ENCODE results near the gene COL16A1. TPM values are rescaled to one million over a fixed set of nuclear protein-coding genes. Genes with fewer than 3 reads are reported as not detected.

Gene COL16A1
- total RNA-seq, 6 experiments from 2014 or later = 74.1 to 100 (median 87.6) TPM

- DNase-seq = no peak
- H3K27ac Mint-ChIP-seq = no peak overlapping the region; the same call in 1 of the 2 replicates
- H3K4me1 Mint-ChIP-seq (ENCODE audit: low read depth) = peaks cover 8% of the 10 kb centered on the region; the same call in 1 of the 2 replicates
- H3K36me3 Mint-ChIP-seq (ENCODE audit: low read depth) = peaks cover 13% of the 10 kb centered on the region; the same call in 1 of the 2 replicates
- TF ChIP-seq, protein P1, sequence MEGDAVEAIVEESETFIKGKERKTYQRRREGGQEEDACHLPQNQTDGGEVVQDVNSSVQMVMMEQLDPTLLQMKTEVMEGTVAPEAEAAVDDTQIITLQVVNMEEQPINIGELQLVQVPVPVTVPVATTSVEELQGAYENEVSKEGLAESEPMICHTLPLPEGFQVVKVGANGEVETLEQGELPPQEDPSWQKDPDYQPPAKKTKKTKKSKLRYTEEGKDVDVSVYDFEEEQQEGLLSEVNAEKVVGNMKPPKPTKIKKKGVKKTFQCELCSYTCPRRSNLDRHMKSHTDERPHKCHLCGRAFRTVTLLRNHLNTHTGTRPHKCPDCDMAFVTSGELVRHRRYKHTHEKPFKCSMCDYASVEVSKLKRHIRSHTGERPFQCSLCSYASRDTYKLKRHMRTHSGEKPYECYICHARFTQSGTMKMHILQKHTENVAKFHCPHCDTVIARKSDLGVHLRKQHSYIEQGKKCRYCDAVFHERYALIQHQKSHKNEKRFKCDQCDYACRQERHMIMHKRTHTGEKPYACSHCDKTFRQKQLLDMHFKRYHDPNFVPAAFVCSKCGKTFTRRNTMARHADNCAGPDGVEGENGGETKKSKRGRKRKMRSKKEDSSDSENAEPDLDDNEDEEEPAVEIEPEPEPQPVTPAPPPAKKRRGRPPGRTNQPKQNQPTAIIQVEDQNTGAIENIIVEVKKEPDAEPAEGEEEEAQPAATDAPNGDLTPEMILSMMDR (IDR thresholded peaks at IDR 0.05) = no peak
- H3K27me3 Mint-ChIP-seq (ENCODE audit: insufficient read depth) = no peaks in the 10 kb centered on the region; the same call in none of the 2 replicates
- no peaks in the 10 kb centered on the region for H3K9me3 Mint-ChIP-seq
- H3K4me3 Mint-ChIP-seq = no peak overlapping the region
These were observed 43.9 kb downstream of the COL16A1 start for GRCh38 chr1:31659889-31660288.

GRCh38 chr1:31658721-31659120, 45.1 kb downstream of the COL16A1 start:
- peaks cover 8% of the 10 kb centered on the region; the same call in 1 of the 2 replicates for H3K4me1 Mint-ChIP-seq (ENCODE audit: low read depth)
- H3K27me3 Mint-ChIP-seq (ENCODE audit: insufficient read depth) = no peaks in the 10 kb centered on the region; the same call in 1 of the 2 replicates

GRCh38 chr1:31657972-31658510, 45.8 kb downstream of the COL16A1 start:
- TF ChIP-seq, protein P1 (IDR thresholded peaks at IDR 0.05) = no peak
- no peak for DNase-seq

More at GRCh38 chr1:31658721-31659120, 45.1 kb downstream of the COL16A1 start:
- H3K36me3 Mint-ChIP-seq (ENCODE audit: low read depth) = peaks cover 14% of the 10 kb centered on the region
- H3K4me3 Mint-ChIP-seq = no peak overlapping the region
- peak; percentile 26 for DNase-seq
- H3K9me3 Mint-ChIP-seq = no peaks in the 10 kb centered on the region
- H3K27ac Mint-ChIP-seq = no peak overlapping the region
- TF ChIP-seq, protein P1 (IDR thresholded peaks at IDR 0.05) = no peak

DNA sequence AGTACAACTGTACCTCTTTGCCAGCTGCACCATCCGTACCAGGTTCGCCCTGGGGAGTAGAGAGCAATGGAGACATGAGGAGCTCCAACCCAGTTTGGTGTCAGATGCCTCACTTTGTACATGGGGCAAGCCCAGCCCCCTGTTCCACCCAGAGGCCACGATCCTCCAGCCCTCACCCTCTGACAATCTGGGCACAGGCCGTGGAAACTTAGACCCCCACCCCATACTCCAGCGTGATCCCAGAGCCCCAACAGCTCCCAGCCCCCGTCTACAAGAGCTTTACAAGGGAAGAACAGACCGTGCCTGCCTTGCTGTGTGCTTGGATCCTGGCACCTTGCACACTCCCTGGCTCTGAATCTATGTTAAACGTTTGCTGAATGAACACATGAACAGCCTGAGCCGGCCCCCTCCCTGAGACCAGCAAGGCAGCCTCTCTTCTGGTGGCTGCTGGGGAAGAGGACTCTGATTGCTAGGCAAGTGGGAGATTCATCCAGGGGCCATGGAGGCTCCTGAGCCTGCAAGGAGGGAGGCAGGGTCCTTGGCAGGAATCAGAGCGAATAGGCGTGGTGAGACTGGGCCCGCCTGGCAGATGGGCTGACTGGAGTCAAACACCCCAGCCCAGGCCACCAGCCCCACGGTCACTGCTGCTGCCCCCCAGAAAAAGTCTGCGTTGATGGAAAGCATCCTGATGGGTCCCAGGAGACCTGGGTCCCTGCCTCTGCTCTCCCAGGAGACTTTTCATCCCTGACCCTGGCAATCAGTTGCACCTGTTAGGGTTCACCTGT, 46.6 kb downstream of the COL16A1 start:
- Mint-ChIP-seq H3K4me1 (ENCODE audit: low read depth) (peaks cover 8% of the 10 kb centered on the region; the same call in 1 of the 2 replicates), H3K27ac (no peak overlapping the region), H3K4me3 (no peak overlapping the region), H3K36me3 (ENCODE audit: low read depth) (peaks cover 26% of the 10 kb centered on the region), H3K9me3 (no peaks in the 10 kb centered on the region), H3K27me3 (ENCODE audit: insufficient read depth) (no peaks in the 10 kb centered on the region)
- TF ChIP-seq, protein P1 (IDR thresholded peaks at IDR 0.05) = no peak
- DNase-seq = no peak

More at GRCh38 chr1:31657972-31658510, 45.8 kb downstream of the COL16A1 start:
- H3K4me3 Mint-ChIP-seq = no peak overlapping the region
- no peaks in the 10 kb centered on the region for H3K9me3 Mint-ChIP-seq
- H3K27ac Mint-ChIP-seq = no peak overlapping the region
- no peaks in the 10 kb centered on the region; the same call in 1 of the 2 replicates for H3K27me3 Mint-ChIP-seq (ENCODE audit: insufficient read depth)
- peaks cover 21% of the 10 kb centered on the region for H3K36me3 Mint-ChIP-seq (ENCODE audit: low read depth)
- peaks cover 8% of the 10 kb centered on the region; the same call in 1 of the 2 replicates for H3K4me1 Mint-ChIP-seq (ENCODE audit: low read depth)

- Mint-ChIP-seq H3K27ac (no peak overlapping the region), H3K4me1 (ENCODE audit: low read depth) (peaks cover 14% of the 10 kb centered on the region; the same call in 1 of the 2 replicates), H3K36me3 (ENCODE audit: low read depth) (peaks cover 26% of the 10 kb centered on the region), H3K27me3 (ENCODE audit: insufficient read depth) (no peaks in the 10 kb centered on the region), H3K9me3 (no peaks in the 10 kb centered on the region), H3K4me3 (no peak overlapping the region)
- TF ChIP-seq, protein P1 (IDR thresholded peaks at IDR 0.05) = no peak
- no peak for DNase-seq
These were observed 48.1 kb downstream of the COL16A1 start for GRCh38 chr1:31655756-31656155.
